ENCODE data around the gene THAP10. TPM values are rescaled to one million over a fixed set of nuclear protein-coding genes. Genes with fewer than 3 reads are reported as not detected.

Gene THAP10
- not detected for total RNA-seq

DNA sequence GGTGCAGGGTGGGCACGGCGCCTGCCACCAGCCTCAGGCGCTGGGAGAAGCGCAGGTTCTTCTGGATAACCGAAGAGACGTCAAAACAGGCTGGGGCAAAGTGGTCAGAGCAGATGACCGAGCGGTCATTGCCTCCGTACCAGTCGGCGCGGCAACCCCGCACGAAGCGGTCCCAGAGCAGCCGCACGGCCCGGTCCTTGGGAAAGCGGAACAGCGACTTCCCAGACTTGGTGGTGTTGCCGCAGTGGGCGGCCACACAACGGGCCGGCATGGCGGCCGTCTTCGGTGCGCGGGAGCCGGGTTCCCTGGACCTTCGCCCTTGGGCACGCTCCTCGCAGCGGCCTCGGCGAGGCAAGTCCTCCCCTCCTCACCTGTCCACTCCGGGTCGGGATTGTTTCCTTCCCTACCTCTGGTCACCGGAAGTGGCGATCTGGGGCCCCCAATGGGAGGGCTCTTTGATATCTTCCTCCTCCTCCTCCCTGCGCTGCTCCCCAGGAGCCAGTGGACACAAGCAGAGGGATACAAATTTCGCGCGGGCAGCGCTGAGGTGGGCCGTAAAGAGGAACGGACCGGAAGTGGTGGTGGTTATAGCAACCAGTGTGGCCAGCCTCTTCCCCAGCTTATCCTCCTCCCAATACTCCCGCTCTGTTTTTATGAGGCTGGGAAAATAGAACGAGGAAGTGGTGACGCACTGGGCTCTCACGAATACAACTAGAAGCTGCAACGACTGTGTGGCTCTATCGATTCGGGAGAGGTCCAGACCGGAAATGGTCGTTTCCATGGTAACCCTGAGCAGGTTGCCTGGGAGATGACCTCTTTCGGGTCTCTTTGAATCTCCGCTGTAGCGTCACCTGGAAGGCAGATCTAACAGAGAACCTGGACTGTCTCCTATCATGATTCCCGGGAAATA, at the start of gene THAP10, which contains the start of gene LRRC49:
THAP10 (minus strand) TSS at position 432 of the 910 bp plus-strand sequence; CDS start at position 271, 161 bp downstream.
LRRC49 (plus strand) TSS at position 825 of the 910 bp plus-strand sequence; CDS start at position 894, 69 bp downstream.

DNA sequence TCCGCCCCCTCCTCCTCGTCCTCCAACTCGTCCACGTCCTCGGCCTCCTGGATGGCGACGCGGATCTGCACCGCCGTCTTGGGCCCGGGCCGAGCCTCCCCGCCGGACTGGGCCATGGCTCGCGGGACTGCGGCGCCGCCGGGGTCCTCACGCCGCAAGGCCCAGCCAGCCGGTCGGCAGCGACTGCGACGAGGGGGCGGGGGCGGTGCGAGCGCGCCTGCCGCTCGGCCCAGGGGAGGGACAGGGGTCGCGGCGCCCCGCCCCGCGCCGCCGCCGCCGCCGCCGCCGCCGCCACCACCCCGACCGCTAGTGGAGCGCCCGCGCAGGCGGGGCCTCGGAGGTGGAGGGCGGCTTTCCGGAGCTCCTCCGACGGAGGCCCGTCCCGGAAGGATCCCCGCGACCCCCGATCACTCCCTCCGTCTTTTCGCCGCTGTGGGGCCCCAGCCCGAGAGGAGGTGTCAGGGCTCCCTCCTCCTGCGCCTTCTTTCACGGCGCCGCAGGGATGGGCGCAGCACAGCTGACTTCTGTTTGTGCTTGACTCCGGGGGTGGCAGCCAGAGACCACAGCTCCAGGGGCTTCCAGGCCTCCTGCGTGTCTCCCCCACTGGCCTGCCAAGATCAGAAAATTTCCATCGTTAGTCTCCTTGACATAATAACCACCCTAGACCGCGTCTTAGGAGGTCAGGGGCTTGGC, 38.1 kb downstream of the THAP10 start, which contains the start of gene LARP6:
LARP6 (minus strand) TSS at position 185 of the 693 bp plus-strand sequence; CDS start at position 116, 69 bp downstream.

Other genes starting within 250 kb of the THAP10 start
- gene UACA, start 128.9 kb downstream of the THAP10 start, total RNA-seq, result 1 to 10 TPM in 1 of 2 experiments, under 1 TPM in 1; 0.91 to 1.0 TPM
- not detected for gene LARP6, start 38.3 kb downstream of the THAP10 start, total RNA-seq
- gene LRRC49, start 393 bp upstream of the THAP10 start, total RNA-seq, result not detected
- gene THSD4, start 223.0 kb upstream of the THAP10 start, total RNA-seq, result not detected

All from activated naive CD4-positive, alpha-beta T cell treated with anti-CD3 and anti-CD28 coated beads, Interleukin-2, amount 10 ng/mL, durations not matched to agents 5 hours and 36 hours (primary cell).